GM19240 (cell line): ENCODE measurements around the gene SOS1.

Source experiments
- DNase-seq: peaks from one replicate; pipeline ENCODE4 v3.0.0; 2011; ENCODE audit warnings: low spot score; ENCODE audit not compliant: insufficient read length

The SOS1 gene

DNA sequence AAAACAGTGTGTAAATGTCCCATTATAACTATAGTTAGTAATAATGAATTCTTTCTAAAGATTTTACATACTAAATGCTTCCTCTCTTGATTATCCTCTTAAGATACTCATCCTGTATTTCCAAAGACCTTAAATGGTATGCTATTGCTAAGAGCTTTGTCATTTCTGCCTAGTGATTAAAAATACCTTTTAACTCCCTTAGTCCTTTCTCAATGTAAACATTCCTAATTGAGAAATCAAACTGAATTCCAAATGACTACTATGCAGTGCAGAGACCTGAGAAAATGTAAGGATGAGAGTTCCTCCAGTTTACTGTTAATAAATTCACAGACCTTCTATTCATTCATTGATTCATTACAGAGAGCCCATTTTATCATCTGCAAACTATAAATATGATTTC lies 86.9 kb downstream of the SOS1 start:
- DNase-seq = no peak

DNA sequence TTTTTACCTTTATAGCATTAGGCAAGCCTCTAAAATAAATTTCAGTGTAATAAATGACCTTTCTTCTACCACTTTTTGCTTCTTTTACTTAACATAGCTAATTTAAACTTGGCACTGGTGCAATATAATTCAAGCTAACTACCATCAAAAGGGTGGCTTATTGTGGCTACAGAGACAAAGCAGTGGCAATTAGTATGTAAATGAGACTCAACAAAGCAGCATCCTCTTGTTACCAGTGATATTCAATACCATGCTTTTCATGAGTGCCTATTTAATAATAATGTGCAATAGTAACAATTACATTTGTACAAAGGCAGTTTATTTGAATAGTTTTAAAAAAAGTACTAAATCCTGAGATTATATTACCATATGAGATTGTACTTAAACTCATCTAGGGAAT lies 93.4 kb downstream of the SOS1 start:
- no peak for DNase-seq

DNA sequence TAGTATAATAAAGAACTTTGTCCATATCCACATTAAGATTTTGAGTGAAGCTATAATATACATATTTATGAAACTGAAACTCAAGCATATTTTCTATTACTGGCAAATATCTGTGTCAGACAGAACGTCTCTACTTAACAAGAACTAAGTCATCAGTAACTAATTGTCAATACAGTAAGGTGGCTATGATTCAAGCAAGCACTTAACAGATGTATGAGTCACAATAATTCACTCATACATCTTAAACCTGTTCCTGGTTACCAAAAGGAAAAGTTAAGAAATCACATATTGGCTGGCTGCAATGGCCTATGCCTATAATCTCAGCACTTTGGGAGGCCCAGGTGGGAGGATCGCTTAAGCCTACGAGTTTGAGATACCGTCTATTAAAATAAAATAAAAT lies 96.0 kb downstream of the SOS1 start:
- DNase-seq = no peak

DNA sequence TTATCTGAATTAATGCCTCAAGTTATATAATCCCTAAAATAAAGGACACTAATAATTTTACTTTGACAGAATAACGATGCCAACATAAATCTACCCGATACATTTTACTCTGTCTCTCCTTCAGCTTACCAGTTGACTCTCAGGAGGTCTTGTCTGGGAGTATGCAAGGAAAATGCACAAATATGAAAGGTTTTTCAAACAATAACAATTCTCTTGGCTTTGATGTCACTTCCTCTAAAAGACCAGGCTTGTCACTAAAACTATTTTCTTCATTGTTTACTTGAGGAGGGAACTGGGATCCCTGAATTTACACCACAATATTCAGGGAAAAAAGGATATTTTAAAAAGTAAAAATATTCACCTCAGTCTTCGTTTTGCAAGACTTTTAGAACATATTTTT lies 97.2 kb downstream of the SOS1 start:
- no peak for DNase-seq

DNA sequence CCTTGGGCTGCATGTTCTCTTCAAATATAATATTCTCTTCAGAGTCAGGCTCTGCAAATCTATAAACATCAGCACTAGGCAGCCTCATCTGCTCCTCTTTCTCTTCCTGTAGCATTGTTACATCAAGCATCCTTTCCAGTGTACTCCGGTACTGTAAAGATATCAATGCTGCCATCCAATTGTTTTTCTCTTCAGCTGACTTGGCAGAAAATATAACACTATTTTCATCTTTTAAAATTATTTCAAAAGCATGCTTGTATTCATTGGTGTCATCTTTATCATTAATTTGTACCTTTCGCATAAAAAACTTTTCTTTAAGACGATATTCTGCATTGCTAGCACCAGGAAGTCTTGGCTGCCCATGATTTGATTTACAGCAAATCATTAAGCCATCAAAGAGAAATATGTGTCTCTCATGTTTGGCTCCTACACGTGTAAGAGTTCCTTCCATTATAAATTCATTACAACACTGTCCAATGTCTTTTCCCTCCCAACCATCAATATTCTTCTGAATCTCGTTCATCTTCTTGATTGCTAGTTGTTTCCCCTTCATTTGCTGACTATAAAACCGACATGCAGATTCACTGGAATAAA lies 98.1 kb downstream of the SOS1 start:
- DNase-seq = no peak

DNA sequence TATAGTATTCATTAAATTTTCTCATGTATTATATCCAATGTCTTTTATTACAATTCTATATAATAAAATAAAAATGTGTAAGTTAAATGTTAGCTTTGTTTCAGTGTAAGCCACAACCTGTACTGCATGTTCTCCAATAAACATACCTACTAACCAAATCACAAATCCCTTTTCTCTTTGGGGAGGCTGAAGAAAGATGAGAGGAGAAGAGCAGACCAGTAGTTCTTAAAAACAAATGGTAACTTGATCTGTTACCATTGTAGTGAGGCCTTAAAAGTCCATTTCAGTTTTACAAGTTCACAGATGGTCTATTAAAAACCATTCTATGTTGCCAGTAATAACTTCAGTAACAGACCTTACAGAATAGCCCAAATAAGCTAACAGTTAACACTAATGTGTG lies 100.5 kb downstream of the SOS1 start:
- DNase-seq = no peak

DNA sequence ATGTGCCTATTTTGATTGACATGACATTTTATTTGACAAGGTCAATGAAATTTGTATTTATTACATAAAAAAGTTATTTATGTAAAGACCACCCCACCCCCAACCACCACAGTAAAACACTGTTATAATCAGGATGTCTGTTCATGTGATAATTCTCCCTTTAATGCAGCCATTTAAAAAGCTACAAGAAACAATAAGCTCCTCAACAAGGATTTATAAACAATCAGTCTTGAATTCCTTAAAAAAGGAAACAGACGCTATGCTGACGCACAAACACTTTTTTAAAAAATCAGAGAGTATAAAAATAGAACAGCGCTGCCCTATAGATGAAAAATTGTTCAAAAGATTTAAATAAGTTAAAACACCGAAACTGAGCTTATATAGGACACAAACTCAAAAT lies 102.2 kb downstream of the SOS1 start:
- no peak for DNase-seq

DNA sequence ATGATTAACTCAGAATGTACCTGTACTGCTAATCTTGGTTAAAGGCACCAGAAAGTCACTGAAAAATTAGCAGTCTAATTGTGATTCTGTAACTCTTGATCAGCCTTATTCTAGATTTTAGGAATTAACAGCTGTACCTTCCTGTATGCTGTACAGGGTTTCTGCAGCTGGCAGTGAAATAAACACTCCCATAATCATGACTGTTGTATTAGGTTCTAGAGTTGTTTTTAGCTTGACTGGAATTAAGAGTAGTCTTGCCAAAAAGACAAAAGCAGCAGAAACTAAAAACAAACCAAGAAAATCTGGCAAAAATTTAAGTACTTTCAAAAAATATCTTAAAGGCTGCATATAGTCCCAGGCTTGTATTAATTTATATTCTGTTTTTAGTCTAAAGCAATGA lies 103.5 kb downstream of the SOS1 start:
- no peak for DNase-seq

DNA sequence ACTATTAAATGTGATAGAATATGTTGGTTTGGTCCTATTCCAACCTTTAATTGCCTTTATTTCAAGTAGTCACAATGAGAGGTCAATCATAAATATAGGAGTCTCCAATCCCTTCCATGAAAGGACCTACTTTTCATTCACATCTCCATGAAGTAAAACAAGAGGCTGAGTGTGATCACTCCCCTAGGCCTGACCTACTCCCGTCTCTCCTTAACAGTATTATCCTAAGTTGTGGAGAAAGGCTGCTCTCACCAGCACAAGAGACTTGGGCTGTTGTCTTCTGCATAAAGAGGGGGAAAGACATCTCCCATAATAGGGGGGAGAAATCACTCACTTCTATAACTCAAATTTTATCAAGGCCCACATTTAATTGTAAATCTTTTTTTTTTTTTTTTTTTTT lies 105.4 kb downstream of the SOS1 start:
- no peak for DNase-seq

DNA sequence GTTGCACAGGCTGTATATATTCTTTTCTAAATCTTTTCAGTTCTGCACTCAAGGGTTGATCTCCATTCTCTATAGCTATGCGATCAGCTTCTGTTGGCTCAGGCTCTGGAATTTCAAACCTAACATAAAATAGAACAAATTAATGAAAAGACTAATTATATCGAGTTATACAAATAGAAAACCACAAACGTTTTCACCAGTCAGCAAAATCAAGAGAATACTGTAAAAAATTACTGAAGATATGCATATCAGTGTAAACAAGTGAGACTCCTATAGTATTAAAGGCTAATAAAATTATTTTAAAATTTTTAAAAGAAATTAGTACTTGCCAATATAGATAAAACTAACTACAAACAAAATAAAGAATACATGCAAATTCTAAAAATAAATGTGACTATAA lies 107.0 kb downstream of the SOS1 start:
- no peak for DNase-seq

DNA sequence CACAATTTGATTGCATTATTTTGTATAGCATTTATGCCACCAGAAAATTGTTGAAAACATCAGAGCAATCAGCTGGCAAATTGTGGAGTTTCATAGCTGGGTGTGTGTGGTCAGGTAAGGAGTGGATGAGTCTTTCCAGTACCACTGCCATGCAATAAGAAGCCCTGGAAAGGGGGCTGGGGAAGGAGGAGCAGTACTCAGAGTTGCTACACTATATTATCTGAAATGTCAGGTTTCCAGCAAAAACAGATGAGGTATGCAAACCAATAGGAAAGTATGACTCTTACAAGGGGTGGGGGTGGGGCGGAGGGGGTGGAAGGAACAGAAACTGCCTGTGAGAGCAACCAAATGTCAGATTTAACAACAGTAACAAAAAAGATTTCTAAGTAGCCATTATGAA lies 112.2 kb downstream of the SOS1 start:
- no peak for DNase-seq

DNA sequence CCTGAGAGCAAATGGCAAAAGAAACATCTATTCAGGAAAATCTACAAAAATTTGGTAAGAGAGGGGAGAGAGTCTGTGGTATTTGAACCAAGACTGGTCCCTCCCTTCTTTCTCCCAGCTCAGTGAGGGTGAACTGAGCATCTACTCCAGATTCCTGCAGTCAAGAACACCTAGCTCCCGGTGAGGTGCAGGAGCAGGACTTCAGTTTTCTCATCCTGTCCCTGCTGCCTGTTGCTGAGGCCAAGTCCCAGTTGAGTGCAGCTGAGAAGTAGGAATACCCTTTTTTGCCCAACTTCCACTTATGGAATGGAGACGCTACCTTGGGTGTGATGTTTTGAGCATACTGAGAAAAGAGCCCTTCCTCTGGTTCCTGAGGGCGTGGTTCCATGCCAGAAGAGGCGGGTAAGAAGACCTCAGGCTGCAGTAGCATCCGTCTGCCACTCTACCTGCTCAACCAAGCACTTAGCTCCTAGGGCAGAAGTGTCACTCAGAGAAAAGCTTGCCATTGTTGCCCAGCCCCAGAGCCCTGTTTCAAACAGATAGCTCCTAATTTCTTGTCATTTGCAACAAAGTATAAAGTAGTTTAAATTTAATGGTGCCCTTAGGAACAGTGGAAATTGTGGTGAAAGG lies 112.9 kb downstream of the SOS1 start:
- no peak for DNase-seq

DNA sequence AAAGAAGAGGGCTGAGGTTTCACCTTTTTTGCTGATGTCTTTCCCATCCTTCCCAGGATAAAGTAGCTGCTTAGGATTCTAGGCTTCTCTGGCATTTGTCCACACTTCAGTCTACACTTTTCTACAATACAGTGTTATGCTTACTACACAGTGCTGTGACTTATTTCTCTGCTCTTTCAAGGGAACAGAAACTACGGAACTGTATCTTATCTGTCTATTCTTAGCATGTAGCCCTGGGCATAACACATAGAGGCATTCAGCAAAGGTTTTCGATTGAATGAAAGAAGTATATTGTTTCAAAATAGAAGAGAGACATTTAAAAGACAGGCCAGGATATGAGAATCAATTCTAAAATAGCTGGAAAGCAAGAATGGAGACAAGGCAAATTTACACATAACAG lies 120.3 kb downstream of the SOS1 start:
- DNase-seq = no peak

DNA sequence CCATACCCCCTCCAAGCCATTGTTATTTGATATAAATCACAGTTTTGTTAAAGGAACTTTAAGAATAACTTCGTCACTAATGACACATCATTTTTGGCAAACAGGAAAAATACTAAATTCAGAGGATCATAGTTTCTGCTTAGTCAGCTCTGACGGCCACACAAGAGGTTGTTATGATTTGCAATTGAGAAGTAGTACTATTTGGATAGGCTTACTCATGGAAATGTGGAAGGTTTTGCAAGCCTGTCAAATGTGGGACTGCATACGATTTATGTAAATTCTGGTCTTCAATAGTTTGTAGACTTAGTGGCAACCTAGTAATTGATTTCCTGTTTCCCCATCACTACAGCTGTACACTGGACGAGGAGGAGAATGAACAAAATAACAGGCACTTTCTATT lies 123.1 kb downstream of the SOS1 start:
- DNase-seq = no peak

DNA sequence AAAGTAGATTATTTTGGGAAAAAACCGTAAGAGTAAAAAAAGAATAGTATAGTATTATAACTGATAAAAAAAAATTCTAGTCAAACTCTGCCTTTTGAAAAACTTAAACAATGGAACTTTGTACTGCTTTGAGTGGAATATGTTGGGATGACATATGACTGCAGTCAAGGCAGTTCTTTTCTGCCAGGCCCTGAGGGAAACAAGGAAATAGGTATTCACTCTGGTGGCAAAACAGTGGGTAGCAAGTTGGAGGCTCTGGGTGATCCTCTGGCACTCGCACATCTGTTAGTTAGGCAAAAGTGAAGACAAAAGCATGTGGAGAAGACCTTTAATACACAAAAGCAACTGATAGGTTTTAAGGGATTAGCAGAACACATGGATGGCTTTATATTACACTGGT lies 129.0 kb downstream of the SOS1 start:
- no peak for DNase-seq

DNA sequence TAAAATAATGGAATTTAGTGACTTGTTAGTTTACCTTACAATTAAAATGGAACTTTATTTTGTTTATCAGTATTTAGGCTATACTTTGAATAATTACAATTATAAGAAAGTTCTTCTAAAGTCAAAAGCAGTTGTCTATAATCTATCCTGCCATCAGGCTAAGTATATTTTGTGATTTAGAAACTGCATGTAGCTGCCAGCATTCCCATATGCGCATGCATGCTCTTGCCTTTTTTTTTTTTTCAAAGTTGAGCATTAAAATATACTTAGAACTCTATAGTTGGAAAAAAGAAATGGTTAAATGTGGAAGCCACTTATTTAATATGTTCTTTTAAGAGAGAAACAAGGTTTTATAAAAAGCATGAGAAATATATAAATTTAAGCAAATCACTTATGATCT lies 132.1 kb downstream of the SOS1 start:
- no peak for DNase-seq

DNA sequence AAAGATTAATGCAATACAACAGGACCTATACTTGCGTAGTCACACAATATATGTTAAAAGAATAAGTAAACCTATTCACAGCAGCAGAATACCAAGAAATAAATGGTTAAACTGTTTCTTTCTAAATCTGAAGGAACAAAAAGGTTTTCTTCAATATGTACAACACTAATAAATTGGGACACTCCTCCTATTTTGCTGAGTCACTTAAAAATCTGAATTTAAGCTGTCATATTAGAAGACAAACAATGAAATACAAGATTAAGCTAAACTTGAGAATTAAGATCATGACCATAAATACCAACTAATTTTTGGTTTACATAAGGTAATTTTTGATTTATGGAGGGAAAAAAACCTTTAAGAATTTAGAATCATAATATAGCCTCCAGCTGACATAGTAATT lies 138.4 kb downstream of the SOS1 start:
- no peak for DNase-seq

DNA sequence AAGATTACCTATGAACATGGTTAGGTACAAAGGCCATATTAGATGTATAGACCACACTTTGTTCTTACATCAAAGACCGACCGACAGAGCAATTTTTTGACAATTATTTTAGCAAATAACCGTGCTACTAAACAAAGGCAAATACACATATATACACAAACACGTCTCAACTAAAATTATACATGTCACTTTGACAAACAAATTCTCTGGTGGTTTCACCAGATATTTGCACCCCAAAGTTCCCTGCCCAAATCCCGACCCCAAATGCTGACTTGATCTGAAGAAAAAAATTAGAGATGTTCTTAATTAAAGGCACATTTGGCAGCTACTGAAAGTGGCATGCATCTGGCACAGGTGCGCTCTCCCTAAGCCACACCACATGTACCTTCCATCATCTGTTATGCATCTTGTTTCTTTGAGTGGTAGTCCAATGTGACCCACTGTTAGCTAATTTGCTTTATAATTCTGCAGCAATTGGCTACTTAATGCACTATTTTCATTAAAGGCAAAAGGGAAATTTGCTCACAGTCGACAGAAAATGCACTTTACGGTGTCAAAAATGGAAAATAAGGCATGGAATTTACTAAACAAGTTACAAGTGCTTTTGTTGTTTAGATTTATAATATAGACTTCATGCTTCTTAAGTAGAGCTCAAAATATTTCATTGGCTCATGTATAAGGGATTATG lies 139.0 kb downstream of the SOS1 start:
- DNase-seq = no peak

DNA sequence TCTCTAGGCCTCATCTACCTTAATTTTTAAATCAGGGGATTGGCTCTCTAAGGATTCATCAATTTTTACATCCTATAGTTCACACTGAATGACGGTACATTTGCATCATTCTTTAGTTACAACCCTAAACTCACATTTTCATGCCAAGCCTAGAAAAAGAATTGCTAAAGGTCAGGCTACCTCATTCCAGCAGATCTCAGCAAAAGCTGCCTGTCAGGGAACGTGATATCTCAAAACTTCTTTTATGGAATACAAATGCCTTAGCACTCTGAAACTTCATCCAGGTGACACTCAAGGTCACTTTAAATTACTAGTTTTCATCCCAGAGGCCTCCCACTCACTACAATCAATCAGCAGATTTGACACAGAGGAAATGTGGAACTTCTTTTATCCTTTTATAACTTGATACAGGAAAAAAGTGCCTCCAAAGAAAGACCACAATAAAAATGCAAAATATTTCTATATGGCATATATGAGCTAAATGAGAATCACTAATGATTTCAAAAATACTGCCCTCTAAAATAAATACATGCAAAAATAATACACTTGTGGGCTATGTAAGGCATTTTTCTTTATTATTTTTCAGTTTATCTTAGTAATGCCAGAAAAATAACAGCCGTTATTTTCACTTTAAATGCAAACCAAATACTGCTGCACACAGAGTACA lies 139.7 kb downstream of the SOS1 start:
- DNase-seq = no peak

DNA sequence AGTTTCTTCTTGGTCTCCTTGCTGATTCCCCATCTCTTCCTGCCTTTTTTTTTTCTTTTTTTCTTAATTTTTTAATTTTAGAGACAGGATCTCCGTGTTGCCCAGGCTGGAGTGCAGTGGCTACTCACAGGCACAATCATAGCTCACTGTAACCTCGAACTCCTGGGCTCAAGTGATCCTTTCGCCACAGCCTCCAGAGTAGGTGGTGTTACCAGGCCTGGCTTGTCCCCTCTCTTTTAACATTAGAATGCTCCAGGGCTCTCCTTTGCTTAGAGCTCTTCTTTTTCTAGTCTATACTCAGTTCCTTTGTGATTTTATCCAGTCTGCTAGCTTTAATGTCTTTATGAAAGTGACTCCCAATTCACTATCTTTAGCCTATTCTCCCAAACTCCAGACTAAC lies 141.9 kb downstream of the SOS1 start:
- DNase-seq = no peak

DNA sequence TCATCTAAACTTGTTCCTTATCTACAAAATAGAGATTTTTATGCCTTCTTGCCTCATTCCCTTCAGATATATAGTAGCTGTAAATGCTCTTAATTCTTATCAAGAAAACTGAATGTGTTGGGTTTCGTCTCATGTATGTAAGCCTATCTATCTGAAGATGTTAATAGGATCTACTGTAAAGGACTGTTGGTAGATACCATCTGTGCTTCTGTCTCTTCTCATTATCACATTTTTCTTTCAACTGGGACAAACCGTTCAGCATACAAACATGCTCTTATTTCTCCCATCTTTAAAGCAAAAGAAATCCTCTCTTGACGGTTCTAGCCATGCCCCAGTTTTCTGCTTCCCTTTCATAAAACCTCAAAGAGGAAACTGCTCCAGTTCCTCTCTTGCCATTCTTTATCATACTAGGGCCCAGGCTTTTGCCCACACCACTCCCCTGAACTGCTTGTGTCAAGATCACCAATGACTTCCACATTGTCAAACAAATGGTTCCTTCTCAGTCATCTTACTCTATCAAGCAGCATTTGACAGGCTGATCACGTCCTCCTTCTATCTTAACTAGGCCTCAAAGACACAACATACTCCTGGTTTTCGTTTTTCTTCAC lies 142.5 kb downstream of the SOS1 start:
- DNase-seq = no peak

DNA sequence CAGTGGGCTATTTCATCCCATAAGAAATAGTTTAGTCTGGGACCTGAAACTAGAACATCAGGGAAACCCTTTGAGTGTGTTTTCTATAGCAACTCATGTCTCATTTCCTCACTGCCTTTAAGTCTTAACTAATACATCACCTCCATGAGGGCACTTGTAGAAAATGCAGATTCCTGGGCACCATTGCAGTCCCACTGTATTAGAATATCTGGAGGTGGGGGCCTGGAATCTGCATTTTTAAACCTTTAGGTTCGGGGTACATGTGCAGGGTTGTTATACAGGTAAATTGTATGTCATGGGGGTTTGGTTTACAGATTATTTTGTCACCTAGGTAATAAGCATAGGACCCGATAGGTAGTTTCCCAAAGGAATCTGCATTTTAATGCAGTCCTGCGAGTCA lies 143.8 kb downstream of the SOS1 start:
- DNase-seq = no peak
